Prostate gland (tissue), 2 donors: Measurements from ENCODE around the gene EEF1A2. TPM values are rescaled to one million over a fixed set of nuclear protein-coding genes. Genes with fewer than 3 reads are reported as not detected.

Experiments used
- DNase-seq: peaks from one replicate; pipeline ENCODE4 v3.0.0-alpha.2; 2019; ENCODE audit warnings: low spot score
- H3K27ac ChIP-seq, 2 donors: fragments of 200-600 bp; sonication (generic); 2 replicates each; pipeline ENCODE4 v1.5.1; 2017 to 2019
- H3K27me3 ChIP-seq: fragments of 200-600 bp; sonication (generic); replicated peaks from 2 replicates; pipeline ENCODE4 v1.5.1; 2019; ENCODE audit not compliant: insufficient read depth
- H3K36me3 ChIP-seq, 2 donors: fragments of 200-600 bp; sonication (generic); 1 replicate in 1 of 2; 2 replicates in 1 of 2; pipeline versions ENCODE4 v1.5.1 to v1.8.1; 2017 to 2019
- H3K4me1 ChIP-seq: fragments of 200-600 bp; sonication (generic); replicated peaks from 2 replicates; pipeline ENCODE4 v1.5.1; 2019
- H3K4me3 ChIP-seq, 2 donors: fragments of 200-600 bp; sonication (generic); 2 replicates each; pipeline ENCODE4 v1.5.1; 2017 to 2019
- H3K9me3 ChIP-seq: fragments of 200-600 bp; sonication (generic); 2 replicates; pipeline ENCODE4 v1.5.1; 2017
- POLR2A ChIP-seq: fragments of 450-650 bp; IDR thresholded peaks from one replicate; pipeline ENCODE4 v1.6.1; 2016; ENCODE audit warnings: antibody characterized with exemption, mild to moderate bottlenecking
- POLR2AphosphoS5 ChIP-seq: sonication (generic); formaldehyde crosslinking; IDR thresholded peaks from one replicate; pipeline ENCODE4 v1.6.1; 2017; ENCODE audit warnings: antibody characterized with exemption
- WGBS: methylation state at CpG from one replicate; pipeline ENCODE4 v1.1.5; 2018; 5-methylcytosine and 5-hydroxymethylcytosine counted together
- intact Hi-C: fragments of 100-400 bp; cut with DNase I; formaldehyde crosslinking; loops from one replicate; pipeline ENCODE4 v1.14.2; 2022
- total RNA-seq, 2 donors: library from RNA; depleted of rRNA; stranded (reverse); fragments of >200 nt; gene quantifications; one replicate each; pipeline ENCODE4 v1.1.0, GENCODE V29; 2016
- TF ChIP-seq, protein P1 (sequence below), 4 experiments: fragments of 200-600 bp in 2 of 4; fragments of 450-650 bp in 2 of 4; sonication (generic) in 2 of 4; IDR thresholded peaks; 1 replicate in 3 of 4; 2 replicates in 1 of 4; pipeline ENCODE4 v1.5.1; 2016 to 2019; ENCODE audit warnings: antibody characterized with exemption in 4 of 4, mild to moderate bottlenecking in 2 of 4, moderate library complexity in 2 of 4

The EEF1A2 gene
- total RNA-seq, 2 donors from 2014 or later, result 13.4 to 20.9 TPM

- no peak for DNase-seq
- H3K27ac ChIP-seq, result no peak overlapping the region
- TF ChIP-seq POLR2A (no peak), POLR2AphosphoS5 (no peak)
- TF ChIP-seq, protein P1, sequence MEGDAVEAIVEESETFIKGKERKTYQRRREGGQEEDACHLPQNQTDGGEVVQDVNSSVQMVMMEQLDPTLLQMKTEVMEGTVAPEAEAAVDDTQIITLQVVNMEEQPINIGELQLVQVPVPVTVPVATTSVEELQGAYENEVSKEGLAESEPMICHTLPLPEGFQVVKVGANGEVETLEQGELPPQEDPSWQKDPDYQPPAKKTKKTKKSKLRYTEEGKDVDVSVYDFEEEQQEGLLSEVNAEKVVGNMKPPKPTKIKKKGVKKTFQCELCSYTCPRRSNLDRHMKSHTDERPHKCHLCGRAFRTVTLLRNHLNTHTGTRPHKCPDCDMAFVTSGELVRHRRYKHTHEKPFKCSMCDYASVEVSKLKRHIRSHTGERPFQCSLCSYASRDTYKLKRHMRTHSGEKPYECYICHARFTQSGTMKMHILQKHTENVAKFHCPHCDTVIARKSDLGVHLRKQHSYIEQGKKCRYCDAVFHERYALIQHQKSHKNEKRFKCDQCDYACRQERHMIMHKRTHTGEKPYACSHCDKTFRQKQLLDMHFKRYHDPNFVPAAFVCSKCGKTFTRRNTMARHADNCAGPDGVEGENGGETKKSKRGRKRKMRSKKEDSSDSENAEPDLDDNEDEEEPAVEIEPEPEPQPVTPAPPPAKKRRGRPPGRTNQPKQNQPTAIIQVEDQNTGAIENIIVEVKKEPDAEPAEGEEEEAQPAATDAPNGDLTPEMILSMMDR (IDR thresholded peaks at IDR 0.05), result no peak
- no peaks in the 10 kb centered on the region for H3K9me3 ChIP-seq
- H3K4me1 ChIP-seq, result no peaks in the 10 kb centered on the region
- H3K36me3 ChIP-seq, result no peaks in the 10 kb centered on the region
- no peak overlapping the region for H3K4me3 ChIP-seq
- WGBS, result 75% methylated on average over 14 of the region's 14 CpGs
- intact Hi-C loops, result loop anchor here (10.0 kb wide), 1 partner anchor 334 kb away; the partner anchor contains the start of genes ABHD16B and TPD52L2
- H3K27me3 ChIP-seq, result no peaks in the 10 kb centered on the region
Observed at GRCh38 chr20:63530788-63531160, 31.9 kb upstream of the EEF1A2 start.

DNA sequence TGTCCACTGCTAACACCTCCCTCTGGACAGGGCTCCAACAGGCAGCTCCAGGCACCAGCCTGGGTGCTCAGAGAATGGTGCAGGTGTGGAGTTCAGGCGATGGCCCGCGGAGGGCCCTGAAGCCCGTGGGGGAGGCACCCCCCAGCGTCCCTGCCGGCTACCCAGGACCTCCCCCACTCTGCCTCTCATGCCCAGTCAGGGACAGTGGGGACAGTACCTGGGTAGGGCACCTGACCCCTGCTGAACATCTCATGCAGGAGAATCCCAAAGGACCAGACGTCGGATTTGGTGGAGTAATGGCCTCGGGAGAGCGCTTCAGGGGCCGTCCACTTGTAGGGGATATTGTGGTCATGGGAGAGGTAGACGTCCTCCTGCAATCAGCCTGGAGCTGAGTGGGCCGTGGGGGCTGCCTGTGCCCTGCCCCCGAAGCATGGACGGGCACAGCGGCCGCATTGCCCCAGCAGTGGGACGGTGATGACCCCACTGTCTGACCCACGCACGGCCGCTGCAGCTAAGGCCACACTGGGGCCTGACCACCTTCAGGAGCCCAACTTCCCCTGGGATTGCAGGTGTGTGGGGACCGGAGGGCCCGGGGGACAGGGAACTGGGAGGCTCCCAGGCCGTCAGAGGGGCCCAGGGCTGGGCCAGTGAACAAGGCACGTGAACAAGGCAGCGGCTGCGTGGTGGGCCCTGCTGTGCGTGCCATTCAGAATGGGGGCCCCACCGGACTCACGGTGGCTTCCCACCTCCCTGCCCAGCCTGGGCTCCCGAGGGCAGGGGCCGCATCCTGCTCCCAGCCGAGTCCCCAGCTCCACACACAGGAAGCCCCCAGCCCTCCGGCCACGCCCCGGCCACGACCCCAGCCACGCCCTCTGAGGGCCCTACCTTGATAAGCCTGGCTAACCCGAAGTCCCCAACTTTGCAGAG, 31.2 kb upstream of the EEF1A2 start:
- Histone ChIP-seq H3K36me3 (no peaks in the 10 kb centered on the region), H3K27ac (no peak overlapping the region), H3K9me3 (no peaks in the 10 kb centered on the region), H3K4me1 (no peaks in the 10 kb centered on the region), H3K4me3 (no peak overlapping the region), H3K27me3 (no peaks in the 10 kb centered on the region)
- no peak for DNase-seq
- intact Hi-C loops, result loop anchor here (10.0 kb wide), 1 partner anchor 335 kb away; the partner anchor contains the start of genes ABHD16B and TPD52L2
- TF ChIP-seq POLR2A (no peak), POLR2AphosphoS5 (no peak)
- TF ChIP-seq, protein P1 (IDR thresholded peaks at IDR 0.05), result no peak
- WGBS, result 75% methylated on average over 29 of the region's 39 CpGs

DNA sequence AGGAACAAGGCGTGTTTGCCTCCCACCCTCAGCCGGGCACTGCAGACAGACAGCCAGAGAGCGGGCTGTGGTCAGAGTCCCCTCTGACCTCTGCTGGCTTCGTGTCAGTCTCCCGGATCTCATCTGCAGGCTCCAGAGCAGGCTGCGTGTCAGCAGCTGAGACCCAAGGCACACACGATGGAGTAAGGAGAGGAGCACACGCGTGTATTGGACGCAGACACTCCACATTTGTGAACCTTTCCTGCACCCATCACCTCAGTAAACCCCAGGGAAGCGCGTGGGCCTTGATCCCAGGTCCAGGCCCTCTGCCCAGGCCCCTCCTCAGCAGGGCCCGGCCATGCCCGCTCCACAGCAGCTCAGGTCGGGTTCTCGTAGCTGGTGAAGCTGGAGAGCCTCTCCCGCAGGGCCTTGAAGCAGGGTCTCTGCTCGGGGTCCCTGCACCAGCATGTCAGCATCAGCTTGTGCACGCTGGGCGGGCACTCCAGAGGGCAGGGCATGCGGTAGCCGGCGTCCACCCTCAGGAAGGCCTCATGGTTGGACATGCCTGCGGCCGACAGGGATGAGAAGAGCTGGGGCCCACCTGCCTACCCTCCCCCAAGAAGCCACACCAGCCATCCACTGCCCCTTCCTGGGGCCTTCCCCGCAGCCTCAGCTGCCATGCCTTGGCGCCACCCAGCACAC, 30.4 kb upstream of the EEF1A2 start:
- no peak for DNase-seq
- TF ChIP-seq, protein P1 (IDR thresholded peaks at IDR 0.05), result no peak
- TF ChIP-seq POLR2AphosphoS5 (no peak), POLR2A (no peak)
- 77% methylated on average over 16 of the region's 27 CpGs for WGBS
- Histone ChIP-seq H3K27ac (no peak overlapping the region), H3K4me1 (no peaks in the 10 kb centered on the region), H3K36me3 (no peaks in the 10 kb centered on the region), H3K4me3 (no peak overlapping the region), H3K9me3 (no peaks in the 10 kb centered on the region), H3K27me3 (no peaks in the 10 kb centered on the region)
- intact Hi-C loops, result no loop called here

DNA sequence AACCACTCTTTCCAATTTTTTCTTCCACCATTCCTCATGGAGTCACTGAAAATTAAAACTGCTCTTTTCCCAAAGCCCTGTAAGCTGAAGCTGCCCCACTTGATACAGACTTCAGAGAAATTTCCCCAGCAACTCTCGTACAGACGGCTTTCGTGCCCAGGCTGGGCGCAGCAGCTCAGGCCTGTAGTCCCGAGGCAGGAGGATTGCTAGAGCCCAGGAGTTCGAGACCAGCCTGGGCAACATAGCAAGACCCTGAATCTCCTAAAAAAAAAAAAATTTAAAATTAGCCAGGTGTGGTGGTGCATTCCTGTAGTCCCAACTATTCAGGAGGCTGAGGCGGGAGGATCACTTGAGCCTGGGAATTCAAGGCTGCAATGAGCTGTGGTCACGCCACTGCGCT, 28.3 kb upstream of the EEF1A2 start:
- TF ChIP-seq POLR2A (no peak), POLR2AphosphoS5 (no peak)
- TF ChIP-seq, protein P1 (IDR thresholded peaks at IDR 0.05), result no peak
- intact Hi-C loops, result no loop called here
- H3K9me3 ChIP-seq, result no peaks in the 10 kb centered on the region
- no peak overlapping the region for H3K4me3 ChIP-seq
- DNase-seq, result no peak
- 84% methylated on average over 9 of the region's 9 CpGs for WGBS
- peaks cover 4% of the 10 kb centered on the region for H3K4me1 ChIP-seq
- H3K27me3 ChIP-seq, result no peaks in the 10 kb centered on the region
- no peaks in the 10 kb centered on the region for H3K36me3 ChIP-seq
- no peak overlapping the region for H3K27ac ChIP-seq
